Karpas-422 (cell line): ENCODE results near the gene PEX16. TPM values are rescaled to one million over a fixed set of nuclear protein-coding genes. Genes with fewer than 3 reads are reported as not detected.

ENCODE experiments used
- DNase-seq: peaks from one replicate; pipeline ENCODE4 v3.0.0-alpha.2; 2015
- H2AFZ ChIP-seq: fragments of 200-600 bp; sonication (generic); 2 replicates; pipeline ENCODE4 v1.6.1; 2014; ENCODE audit warnings: antibody characterized with exemption, low read length, mixed read lengths
- H3K27ac ChIP-seq: fragments of 200-600 bp; sonication (generic); 2 replicates; pipeline ENCODE4 v1.5.1; 2014; ENCODE audit warnings: mild to moderate bottlenecking, low read length, moderate library complexity
- H3K27me3 ChIP-seq: fragments of 200-600 bp; sonication (generic); 2 replicates; pipeline ENCODE4 v1.6.1; 2014; ENCODE audit warnings: low read length, mixed read lengths
- H3K36me3 ChIP-seq: fragments of 200-600 bp; sonication (generic); 2 replicates; pipeline ENCODE4 v1.6.1; 2014; ENCODE audit warnings: low read length, mixed read lengths; ENCODE audit not compliant: insufficient read depth
- H3K4me1 ChIP-seq: fragments of 200-600 bp; sonication (generic); 2 replicates; pipeline ENCODE4 v1.6.1; 2014; ENCODE audit warnings: mild to moderate bottlenecking, low read length, mixed read lengths
- H3K4me2 ChIP-seq: fragments of 200-600 bp; sonication (generic); 2 replicates; pipeline ENCODE4 v1.6.1; 2014; ENCODE audit warnings: low read length, low read depth, mild to moderate bottlenecking; ENCODE audit not compliant: poor library complexity, severe bottlenecking
- H3K4me3 ChIP-seq: fragments of 200-600 bp; sonication (generic); 2 replicates; pipeline ENCODE4 v1.5.1; 2014; ENCODE audit warnings: mild to moderate bottlenecking, antibody characterized with exemption, low read length, mixed read lengths
- H3K79me2 ChIP-seq: fragments of 200-600 bp; sonication (generic); 2 replicates; pipeline ENCODE4 v1.6.1; 2014; ENCODE audit warnings: mild to moderate bottlenecking, low read length, mixed read lengths
- H3K9ac ChIP-seq: fragments of 200-600 bp; sonication (generic); 2 replicates; pipeline ENCODE4 v1.6.0; 2014; ENCODE audit warnings: low read length
- H3K9me2 ChIP-seq: fragments of 200-600 bp; sonication (generic), shearing (Covaris generic); replicated peaks from 2 replicates; pipeline ENCODE4 v1.6.0; 2014; ENCODE audit warnings: mild to moderate bottlenecking, low read length, moderate library complexity; ENCODE audit not compliant: insufficient read depth
- H3K9me3 ChIP-seq: fragments of 300-700, 200-600 bp; sonication (generic); 2 replicates; pipeline ENCODE4 v1.6.1; 2014; ENCODE audit warnings: low read length, mixed read lengths
- H4K20me1 ChIP-seq: fragments of 200-600 bp; sonication (generic); 2 replicates; pipeline ENCODE4 v1.6.1; 2014; ENCODE audit warnings: mild to moderate bottlenecking, antibody characterized with exemption, low read length, low read depth; ENCODE audit not compliant: insufficient read depth
- total RNA-seq: library from RNA; depleted of rRNA; stranded (reverse); fragments of >200 nt; shearing (Covaris generic); gene quantifications from 2 replicates; pipeline ENCODE4 v1.2.3, GENCODE V29; 2014; ENCODE audit warnings: low replicate concordance

Gene PEX16
- total RNA-seq, 1 experiment from 2014 or later, result 89.3 TPM

DNA sequence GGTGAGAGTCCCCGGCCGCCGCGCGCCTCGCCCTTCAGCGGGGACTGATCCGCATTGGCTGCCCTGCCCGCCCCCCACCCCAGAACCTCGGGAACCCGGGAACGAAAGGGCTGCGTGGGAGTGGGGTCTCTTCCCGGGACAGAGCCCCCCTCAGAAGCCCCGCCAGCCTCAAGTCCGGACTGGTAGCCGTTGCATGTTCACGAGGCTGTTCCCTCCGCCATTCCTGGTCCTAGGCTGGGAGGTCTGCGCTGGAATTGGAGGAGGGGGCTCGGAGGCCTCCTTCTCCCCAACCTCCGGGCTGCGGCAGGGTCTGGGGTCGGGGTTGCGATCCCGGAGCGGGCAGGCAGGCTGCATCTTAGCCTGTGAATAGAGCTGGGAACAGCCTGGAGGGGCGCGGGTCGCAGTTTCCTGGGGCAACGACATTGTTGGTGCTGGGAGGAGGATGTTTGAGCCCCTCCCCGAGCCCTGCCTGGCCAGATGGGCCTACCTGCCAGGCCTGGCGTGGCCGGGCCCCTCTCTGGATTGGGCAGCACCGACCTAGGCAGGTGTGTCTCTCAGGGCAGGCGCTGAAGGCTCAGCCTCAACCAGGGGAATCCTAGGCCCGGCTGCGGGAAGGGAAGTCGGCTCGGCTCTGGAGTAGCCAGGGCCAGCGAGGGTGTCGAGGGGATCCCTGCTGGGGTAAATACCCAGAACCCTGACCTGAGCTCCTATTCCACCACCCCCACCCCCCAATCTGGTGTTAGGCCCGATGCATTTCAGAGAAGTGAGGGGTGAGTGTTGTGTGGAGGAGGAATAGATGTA is 31.6 kb downstream of the PEX16 start:
- Histone ChIP-seq H3K9ac (peak overlapping the region; percentile 58), H3K4me3 (peak overlapping the region; percentile 72), H3K4me1 (peaks cover 11% of the 10 kb centered on the region), H2AFZ (no peak overlapping the region), H3K9me3 (no peaks in the 10 kb centered on the region), H3K36me3 (no peaks in the 10 kb centered on the region), H3K9me2 (no peaks in the 10 kb centered on the region), H3K27ac (no peak overlapping the region), H4K20me1 (peaks cover 6% of the 10 kb centered on the region; the same call in 1 of the 2 replicates), H3K79me2 (no peaks in the 10 kb centered on the region), H3K27me3 (no peaks in the 10 kb centered on the region), H3K4me2 (peak overlapping the region; percentile 80)
- DNase-seq, result no peak

DNA sequence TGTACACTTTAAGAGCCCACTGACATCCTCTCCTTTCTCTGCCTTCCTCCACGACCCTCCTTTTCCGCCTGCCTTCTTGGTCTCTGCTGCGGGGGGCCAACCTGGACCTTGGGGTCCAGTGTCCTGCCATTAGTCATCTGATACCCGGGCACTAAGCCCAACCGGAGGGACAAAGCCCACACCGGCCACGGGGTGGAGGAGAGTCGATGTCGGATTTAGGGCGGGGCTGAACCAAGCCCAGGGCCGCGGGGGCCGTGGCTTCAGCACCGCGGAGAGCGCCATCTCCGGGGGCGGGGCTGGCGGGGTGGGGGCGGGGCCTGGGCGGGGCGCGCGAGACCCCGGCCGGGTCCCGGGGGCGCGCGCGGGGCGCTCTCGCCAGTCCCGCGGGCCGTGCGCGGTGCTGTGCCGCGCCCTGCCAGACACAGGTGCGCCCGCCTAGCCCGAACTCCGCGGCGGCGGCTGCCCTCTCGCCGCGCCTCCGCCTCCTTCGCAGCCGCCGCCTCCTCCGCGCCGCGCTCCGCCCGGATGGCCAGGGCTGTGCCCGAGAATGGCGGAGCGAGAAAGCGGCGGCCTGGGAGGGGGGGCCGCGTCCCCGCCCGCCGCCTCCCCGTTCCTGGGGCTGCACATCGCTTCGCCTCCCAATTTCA is 32.3 kb downstream of the PEX16 start, which contains the start of gene MAPK8IP1:
MAPK8IP1 (plus strand) TSS at position 378 of the 647 bp plus-strand sequence; CDS start at position 548, 170 bp downstream.
- no peaks in the 10 kb centered on the region for H3K9me3 ChIP-seq
- peaks cover 11% of the 10 kb centered on the region for H3K4me1 ChIP-seq
- peak within 1 kb of the TSS; percentile 72 for H3K4me3 ChIP-seq
- peak within 1 kb of the TSS; percentile 58 for H3K9ac ChIP-seq
- no peak within 1 kb of the TSS for H2AFZ ChIP-seq
- no peak within 1 kb of the TSS for H3K27ac ChIP-seq
- peak; percentile 84 for DNase-seq
- no peaks in the 10 kb centered on the region for H3K36me3 ChIP-seq
- H4K20me1 ChIP-seq, result peaks cover 6% of the 10 kb centered on the region; the same call in 1 of the 2 replicates
- peak within 1 kb of the TSS; percentile 80 for H3K4me2 ChIP-seq
- no peaks in the 10 kb centered on the region for H3K79me2 ChIP-seq
- H3K9me2 ChIP-seq, result no peaks in the 10 kb centered on the region
- H3K27me3 ChIP-seq, result no peaks in the 10 kb centered on the region

DNA sequence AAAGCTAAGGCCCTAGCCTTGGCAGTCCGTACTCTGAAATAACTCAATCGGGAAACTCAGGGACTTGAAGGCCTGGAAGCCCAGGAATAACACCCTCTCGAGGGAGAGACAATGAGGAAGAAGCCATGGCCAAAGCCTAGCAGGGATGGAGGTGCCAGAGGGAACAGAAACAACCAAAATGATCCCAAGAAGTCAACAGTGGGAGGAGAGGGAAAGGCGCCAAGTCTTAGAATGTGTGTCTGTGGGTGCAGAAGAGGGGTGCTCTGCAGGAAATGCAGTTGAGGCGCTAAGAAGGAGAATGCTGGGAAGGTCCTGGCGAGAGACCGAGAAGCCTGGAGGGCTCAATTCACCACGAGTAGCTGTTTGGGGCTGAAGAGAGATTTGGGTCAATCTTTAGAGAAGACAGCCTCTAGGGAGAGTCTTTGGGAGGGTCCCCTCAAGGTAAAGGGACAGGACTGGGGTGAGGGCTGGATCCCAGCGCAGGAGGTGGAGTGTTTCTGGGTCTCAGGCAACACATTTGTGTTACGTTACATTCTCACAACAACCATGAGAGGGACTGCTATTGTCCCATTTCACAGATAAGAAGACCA is 33.0 kb downstream of the PEX16 start:
- Histone ChIP-seq H3K36me3 (no peaks in the 10 kb centered on the region), H3K27me3 (no peaks in the 10 kb centered on the region), H2AFZ (no peak overlapping the region), H3K4me1 (peaks cover 11% of the 10 kb centered on the region), H3K4me2 (peak overlapping the region; percentile 65), H3K9me2 (no peaks in the 10 kb centered on the region), H3K9me3 (no peaks in the 10 kb centered on the region), H3K4me3 (peak overlapping the region; percentile 64; the same call in 1 of the 2 replicates), H3K27ac (no peak overlapping the region), H3K79me2 (no peaks in the 10 kb centered on the region), H3K9ac (no peak overlapping the region), H4K20me1 (peaks cover 6% of the 10 kb centered on the region; the same call in 1 of the 2 replicates)
- no peak for DNase-seq

DNA sequence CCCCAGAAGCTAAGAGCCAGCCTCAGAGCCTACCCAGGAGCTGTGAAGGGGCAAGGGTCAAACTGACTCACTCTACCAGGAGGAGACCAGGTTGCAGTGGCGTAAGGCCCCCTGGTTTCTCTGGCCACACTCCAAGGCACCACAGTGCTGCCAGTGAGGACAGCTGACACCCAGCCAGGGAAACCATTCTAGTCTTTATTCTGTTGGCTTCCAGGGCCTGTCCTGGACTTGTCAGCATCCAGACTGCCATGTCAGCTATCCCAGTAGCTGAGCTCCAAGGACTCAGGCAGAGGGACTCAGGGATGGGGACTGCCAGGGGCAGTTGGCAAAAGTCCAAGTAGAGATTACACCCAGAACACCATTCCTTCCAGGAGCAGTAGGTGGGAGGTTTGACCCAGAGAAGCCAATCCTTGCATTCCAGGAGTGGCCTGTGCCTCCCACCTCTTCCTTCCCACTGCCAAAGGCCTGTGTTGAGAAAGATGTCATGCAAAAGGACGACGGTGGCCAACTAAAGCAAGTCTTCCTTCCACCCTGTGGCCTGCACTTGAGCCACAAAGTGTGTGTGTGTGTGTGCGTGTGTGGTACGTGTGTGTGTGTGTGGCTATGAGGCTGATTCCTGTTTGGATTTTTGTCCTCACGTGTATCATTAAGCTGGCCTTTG is 35.8 kb downstream of the PEX16 start:
- peaks cover 4% of the 10 kb centered on the region for H3K36me3 ChIP-seq
- no peak overlapping the region for H3K9ac ChIP-seq
- H3K4me2 ChIP-seq, result no peak overlapping the region
- no peaks in the 10 kb centered on the region for H3K27me3 ChIP-seq
- H3K9me3 ChIP-seq, result no peaks in the 10 kb centered on the region
- no peak overlapping the region for H2AFZ ChIP-seq
- H4K20me1 ChIP-seq, result peaks cover 3% of the 10 kb centered on the region; the same call in 1 of the 2 replicates
- no peaks in the 10 kb centered on the region for H3K9me2 ChIP-seq
- H3K79me2 ChIP-seq, result no peaks in the 10 kb centered on the region
- H3K4me3 ChIP-seq, result no peak overlapping the region
- DNase-seq, result no peak
- H3K4me1 ChIP-seq, result peaks cover 10% of the 10 kb centered on the region
- H3K27ac ChIP-seq, result no peak overlapping the region

DNA sequence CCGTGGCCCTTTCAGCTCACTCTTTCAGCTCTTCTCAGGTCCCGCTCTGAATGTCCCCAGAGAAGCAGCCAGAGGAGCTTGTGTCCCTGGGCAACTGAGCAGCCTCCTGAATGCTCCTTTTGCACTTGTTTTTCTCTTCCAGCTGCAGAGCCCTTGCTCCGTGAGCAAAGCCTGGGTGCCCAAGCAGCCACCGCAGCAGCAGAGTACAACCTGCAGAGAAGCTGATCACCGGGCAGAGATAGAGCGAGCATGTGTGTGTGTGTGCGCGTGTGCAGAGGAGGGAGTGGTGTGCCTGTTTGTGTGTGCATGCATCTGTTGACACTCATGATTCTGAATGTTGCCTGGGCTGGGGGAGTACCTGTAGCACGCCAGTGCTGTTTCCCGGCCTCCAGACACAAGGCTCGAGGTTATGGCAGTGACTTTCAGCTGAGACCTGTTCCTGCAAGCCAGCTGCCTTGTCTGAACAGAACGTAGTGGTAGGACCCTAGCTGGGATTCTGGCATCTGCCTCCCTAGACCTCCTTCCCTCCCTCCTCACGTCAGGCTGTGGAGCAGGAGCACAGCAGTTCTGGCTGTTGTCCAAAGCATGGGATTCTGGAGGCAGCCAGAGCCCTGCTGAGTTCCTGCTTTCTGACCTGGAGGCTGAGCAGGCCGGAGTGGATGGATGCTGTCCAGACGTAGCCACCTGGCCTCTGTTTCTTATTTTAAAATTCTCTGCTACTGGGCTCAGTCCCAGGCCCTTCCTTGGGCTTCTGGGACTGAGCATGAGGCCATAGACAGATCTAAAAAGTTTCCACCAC is 36.7 kb downstream of the PEX16 start:
- H3K4me2 ChIP-seq, result no peak overlapping the region
- no peaks in the 10 kb centered on the region for H3K9me2 ChIP-seq
- no peaks in the 10 kb centered on the region for H3K79me2 ChIP-seq
- no peak for DNase-seq
- H4K20me1 ChIP-seq, result peaks cover 3% of the 10 kb centered on the region; the same call in 1 of the 2 replicates
- H3K9me3 ChIP-seq, result no peaks in the 10 kb centered on the region
- peaks cover 8% of the 10 kb centered on the region for H3K4me1 ChIP-seq
- peaks cover 4% of the 10 kb centered on the region for H3K36me3 ChIP-seq
- H3K9ac ChIP-seq, result no peak overlapping the region
- H3K27me3 ChIP-seq, result no peaks in the 10 kb centered on the region
- no peak overlapping the region for H3K27ac ChIP-seq
- no peak overlapping the region for H2AFZ ChIP-seq
- H3K4me3 ChIP-seq, result no peak overlapping the region

DNA sequence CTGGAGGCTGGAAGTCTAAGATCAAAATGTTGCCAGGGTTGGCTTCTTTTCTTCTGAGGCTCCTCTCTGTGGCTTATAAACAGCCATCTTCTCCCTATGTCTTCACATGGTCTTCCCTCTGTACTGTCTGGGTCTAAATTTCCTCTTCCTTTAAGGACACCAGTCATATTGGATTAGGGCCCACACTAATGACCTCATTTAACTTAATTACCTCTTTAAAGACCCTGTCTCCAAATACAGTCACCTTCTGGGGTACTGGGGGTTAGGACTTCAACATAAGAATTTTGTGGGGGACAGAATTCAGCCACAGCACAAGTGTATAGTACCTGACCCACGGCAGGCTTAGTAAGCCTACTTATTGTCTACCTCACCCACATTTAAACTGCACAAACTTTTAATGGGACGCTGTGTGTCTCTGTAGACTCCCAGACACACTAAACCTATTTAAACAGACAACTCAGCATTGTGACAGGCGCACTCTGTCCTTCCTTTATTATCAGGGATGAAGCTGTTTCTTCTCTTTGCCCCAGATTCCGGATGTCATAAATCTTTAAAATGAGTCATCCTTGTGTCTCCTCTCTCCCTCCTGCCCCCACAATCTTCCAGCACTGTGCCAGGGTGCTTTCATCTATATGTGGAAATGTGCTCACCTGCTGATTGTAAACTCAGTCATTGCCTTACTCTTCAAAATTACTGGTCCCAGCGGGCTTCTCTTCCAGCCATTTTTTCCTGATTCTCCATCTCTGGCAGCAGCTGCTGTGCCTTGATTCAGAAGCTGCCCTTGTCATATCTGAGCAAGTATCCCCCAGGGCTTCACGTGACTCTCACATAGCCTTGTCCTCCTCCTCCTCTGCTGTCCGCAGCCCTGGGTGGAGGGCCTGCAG is 37.6 kb downstream of the PEX16 start:
- peaks cover 12% of the 10 kb centered on the region for H3K4me1 ChIP-seq
- no peaks in the 10 kb centered on the region for H3K9me2 ChIP-seq
- no peaks in the 10 kb centered on the region for H3K27me3 ChIP-seq
- H3K9me3 ChIP-seq, result no peaks in the 10 kb centered on the region
- H3K27ac ChIP-seq, result no peak overlapping the region
- H3K36me3 ChIP-seq, result peaks cover 4% of the 10 kb centered on the region
- no peak overlapping the region for H3K4me3 ChIP-seq
- H3K9ac ChIP-seq, result no peak overlapping the region
- no peaks in the 10 kb centered on the region for H3K79me2 ChIP-seq
- peaks cover 3% of the 10 kb centered on the region; the same call in 1 of the 2 replicates for H4K20me1 ChIP-seq
- no peak overlapping the region for H3K4me2 ChIP-seq
- H2AFZ ChIP-seq, result no peak overlapping the region
- no peak for DNase-seq

DNA sequence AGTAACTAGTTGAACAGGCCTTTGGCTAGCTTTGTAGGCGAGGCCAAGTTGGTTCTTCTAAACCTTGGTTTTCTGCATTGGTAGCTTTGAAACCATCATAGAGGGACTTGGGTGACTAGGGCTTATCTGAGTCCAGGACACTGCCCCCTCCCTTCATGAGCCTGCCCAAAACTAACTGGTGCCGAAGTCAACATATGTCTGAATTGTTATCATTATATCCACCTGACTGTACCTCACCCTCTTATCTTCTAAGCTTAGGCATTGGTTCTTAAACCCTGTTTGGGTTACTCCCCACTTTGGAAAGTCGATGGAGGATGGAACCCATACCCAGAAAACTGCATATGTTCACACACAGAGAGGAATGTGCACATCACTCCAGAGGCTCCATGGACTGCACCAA is 39.8 kb downstream of the PEX16 start:
- no peaks in the 10 kb centered on the region for H3K79me2 ChIP-seq
- no peak overlapping the region for H3K9ac ChIP-seq
- H3K4me1 ChIP-seq, result peaks cover 17% of the 10 kb centered on the region
- DNase-seq, result no peak
- H2AFZ ChIP-seq, result no peak overlapping the region
- H3K9me2 ChIP-seq, result no peaks in the 10 kb centered on the region
- no peaks in the 10 kb centered on the region for H3K9me3 ChIP-seq
- no peaks in the 10 kb centered on the region for H3K27me3 ChIP-seq
- no peak overlapping the region for H3K4me3 ChIP-seq
- no peak overlapping the region for H3K4me2 ChIP-seq
- H3K36me3 ChIP-seq, result peaks cover 11% of the 10 kb centered on the region
- H4K20me1 ChIP-seq, result no peaks in the 10 kb centered on the region
- H3K27ac ChIP-seq, result no peak overlapping the region
